Measurements from ENCODE around the gene SUCNR1. TPM values are rescaled to one million over a fixed set of nuclear protein-coding genes. Genes with fewer than 3 reads are reported as not detected.
A peak's percentile ranks its signal among the peaks of the same experiment; 100 is the strongest.
"Not testable (repeated sequence)": the region's sequence is repeated elsewhere in the genome, so short reads cannot be mapped to it uniquely, and the experiment has no call there.

The SUCNR1 gene
- total RNA-seq, 2 donors from 2014 or later, result 1.1 to 1.5 TPM

DNA sequence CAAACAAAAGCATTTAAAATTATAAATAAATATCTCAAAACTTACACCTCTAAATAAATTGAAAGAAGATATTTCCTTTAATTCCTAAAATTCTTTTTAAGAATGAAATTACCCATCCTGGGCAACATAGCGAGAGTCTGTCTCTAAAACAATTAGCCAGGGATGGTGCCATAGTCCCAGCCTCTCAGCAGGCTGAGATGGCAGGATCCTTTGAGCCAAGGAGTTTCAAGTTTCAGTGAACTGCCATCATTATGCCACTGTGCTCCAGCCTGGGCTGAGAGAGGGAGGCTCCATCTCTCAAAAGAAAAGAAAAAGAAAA is 34.2 kb upstream of the SUCNR1 start:
- Histone ChIP-seq H3K9me3 (no peaks in the 10 kb centered on the region), H3K4me3 (no peak overlapping the region), H3K36me3 (no peaks in the 10 kb centered on the region), H3K27ac (no peak overlapping the region), H3K27me3 (no peaks in the 10 kb centered on the region), H3K4me1 (no peaks in the 10 kb centered on the region)
- no peak for DNase-seq (ENCODE audit: low spot score)
- TF ChIP-seq, protein P1, sequence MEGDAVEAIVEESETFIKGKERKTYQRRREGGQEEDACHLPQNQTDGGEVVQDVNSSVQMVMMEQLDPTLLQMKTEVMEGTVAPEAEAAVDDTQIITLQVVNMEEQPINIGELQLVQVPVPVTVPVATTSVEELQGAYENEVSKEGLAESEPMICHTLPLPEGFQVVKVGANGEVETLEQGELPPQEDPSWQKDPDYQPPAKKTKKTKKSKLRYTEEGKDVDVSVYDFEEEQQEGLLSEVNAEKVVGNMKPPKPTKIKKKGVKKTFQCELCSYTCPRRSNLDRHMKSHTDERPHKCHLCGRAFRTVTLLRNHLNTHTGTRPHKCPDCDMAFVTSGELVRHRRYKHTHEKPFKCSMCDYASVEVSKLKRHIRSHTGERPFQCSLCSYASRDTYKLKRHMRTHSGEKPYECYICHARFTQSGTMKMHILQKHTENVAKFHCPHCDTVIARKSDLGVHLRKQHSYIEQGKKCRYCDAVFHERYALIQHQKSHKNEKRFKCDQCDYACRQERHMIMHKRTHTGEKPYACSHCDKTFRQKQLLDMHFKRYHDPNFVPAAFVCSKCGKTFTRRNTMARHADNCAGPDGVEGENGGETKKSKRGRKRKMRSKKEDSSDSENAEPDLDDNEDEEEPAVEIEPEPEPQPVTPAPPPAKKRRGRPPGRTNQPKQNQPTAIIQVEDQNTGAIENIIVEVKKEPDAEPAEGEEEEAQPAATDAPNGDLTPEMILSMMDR (IDR thresholded peaks at IDR 0.05), result peak in 1 of 2 donors; percentile 12

DNA sequence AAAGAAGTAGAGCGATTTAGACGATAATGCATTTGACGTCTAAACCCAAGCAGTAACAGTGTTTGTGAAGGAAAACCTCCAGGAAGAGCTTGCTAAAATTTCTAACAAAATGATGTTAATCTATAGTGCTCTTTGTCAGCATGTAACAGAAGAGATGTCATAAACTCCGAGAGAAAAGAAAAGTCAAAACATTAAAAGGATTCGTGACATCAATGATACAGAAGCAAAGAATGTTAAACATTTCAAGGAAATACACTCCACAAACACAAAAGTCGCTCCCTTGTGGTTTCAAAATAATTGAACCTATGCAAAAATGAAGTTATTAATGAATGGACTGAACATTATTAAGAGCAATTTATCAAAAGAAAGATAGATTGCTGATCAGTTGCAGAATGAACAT is 31.6 kb upstream of the SUCNR1 start:
- no peak for DNase-seq (ENCODE audit: low spot score)
- Histone ChIP-seq H3K36me3 (no peaks in the 10 kb centered on the region), H3K9me3 (no peaks in the 10 kb centered on the region), H3K27me3 (no peaks in the 10 kb centered on the region), H3K4me1 (no peaks in the 10 kb centered on the region), H3K4me3 (no peak overlapping the region), H3K27ac (no peak overlapping the region)
- TF ChIP-seq, protein P1 (IDR thresholded peaks at IDR 0.05), result no peak

DNA sequence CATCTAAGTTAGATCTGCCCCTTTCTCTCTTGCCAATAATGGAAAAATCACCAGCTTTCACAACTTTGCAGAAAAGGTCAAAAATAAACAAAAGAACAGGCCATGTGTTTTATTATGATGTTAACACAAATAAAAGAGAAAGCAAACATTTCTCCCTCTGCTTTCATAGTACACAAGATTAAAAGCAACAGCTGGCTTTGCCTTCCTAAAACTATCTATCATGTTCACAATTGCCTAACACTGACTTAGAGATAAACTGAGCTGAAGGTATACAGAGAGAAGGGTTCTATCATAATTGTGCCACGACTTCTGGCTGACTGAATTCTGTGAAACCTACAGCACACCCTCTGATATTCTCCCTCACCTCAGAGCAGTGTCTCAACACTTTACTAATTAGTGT is 30.2 kb upstream of the SUCNR1 start:
- no peak overlapping the region for H3K4me3 ChIP-seq
- no peaks in the 10 kb centered on the region for H3K4me1 ChIP-seq
- TF ChIP-seq, protein P1 (IDR thresholded peaks at IDR 0.05), result no peak
- no peaks in the 10 kb centered on the region for H3K27me3 ChIP-seq
- no peaks in the 10 kb centered on the region for H3K9me3 ChIP-seq
- H3K27ac ChIP-seq, result no peak overlapping the region
- no peaks in the 10 kb centered on the region for H3K36me3 ChIP-seq
- no peak for DNase-seq (ENCODE audit: low spot score)

DNA sequence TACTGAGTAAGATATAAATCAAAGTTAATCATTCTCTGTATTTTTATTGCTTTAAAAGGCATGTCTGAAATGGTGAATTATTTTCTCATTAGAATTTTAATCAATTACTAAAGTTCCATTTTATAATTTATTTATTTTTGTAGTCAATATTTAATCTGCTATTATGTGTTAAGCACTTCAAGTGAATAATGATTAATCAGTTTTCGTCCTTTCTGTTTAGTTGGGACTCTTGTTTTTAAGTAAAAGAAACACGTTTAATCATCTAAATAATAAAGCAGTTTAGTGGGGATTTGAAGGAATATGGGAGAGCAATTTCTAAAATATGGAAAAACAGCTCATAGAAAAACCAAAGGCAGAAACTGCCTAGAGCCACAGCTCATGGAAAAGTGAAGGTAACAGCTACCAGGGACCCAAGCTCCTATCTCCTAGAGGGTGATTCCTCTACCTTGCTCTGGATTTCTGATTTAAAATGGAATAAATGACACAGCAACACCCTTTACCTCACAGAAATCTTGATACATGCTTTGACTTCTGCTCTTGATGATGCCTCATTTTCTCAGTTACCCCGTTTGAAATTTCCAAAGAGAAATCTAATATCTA is 28.0 kb upstream of the SUCNR1 start:
- peaks cover 0 to 8% of the 10 kb centered on the region in 2 donors for H3K9me3 ChIP-seq
- TF ChIP-seq, protein P1 (IDR thresholded peaks at IDR 0.05), result no peak
- no peaks in the 10 kb centered on the region for H3K36me3 ChIP-seq
- H3K4me3 ChIP-seq, result no peak overlapping the region
- no peak overlapping the region for H3K27ac ChIP-seq
- DNase-seq (ENCODE audit: low spot score), result no peak
- H3K27me3 ChIP-seq, result no peaks in the 10 kb centered on the region
- H3K4me1 ChIP-seq, result no peaks in the 10 kb centered on the region

DNA sequence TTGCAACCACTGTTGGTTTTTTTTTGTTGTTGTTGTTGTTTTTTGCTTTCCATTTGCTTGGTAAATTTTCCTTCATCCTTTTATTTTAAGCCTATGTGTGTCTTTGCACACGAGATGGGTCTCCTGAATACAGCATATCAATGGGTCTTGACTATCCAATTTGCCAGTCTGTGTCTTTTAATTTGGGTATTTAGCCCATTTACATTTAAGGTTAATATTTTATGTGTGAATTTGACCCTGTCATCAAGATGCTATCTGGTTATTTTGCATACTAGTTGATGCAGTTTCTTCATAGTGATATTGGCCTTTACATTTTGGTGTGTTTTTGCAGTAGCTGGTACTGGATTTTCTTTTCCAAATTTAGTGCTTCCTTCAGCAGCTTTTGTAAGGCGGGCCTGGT is 23.4 kb upstream of the SUCNR1 start:
- not testable (repeated sequence) for H3K27me3 ChIP-seq; H3K4me1 ChIP-seq; H3K27ac ChIP-seq; H3K4me3 ChIP-seq; H3K36me3 ChIP-seq; H3K9me3 ChIP-seq; DNase-seq (ENCODE audit: low spot score)

DNA sequence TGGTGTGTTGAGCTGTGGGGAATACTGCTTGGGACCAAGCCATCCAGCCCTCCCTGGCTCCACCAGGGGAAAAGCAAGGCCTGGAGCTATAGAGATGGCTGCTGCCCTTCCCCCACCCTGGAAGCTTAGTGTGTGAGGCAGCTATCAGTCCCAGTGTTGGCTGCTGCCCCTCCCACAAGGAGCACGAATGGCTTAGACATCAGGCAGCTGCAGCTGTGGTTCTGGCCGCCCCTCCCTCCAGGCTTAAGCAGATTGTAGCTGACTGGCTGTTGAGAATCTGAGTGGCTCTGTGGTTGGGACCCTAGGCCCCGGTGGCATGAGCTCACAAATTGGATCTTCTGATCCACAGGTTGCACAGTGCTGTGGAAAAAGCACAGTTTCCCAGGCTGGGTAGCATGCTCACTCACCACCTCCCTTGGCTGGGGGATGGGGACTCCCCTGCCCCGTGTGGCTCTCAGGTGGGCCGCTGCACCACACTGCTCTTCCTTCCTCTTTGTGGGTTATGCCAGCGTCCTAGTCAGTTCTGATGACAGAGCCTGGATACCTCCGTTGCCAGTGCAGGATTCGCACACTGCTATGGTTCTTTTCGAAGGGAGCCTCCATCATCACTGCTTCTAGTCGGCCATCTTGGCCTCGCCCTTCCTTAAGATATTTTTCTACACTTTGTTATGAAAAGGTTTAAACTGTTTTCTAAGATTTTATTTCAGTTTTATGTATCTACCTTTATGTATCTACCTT is 21.2 kb upstream of the SUCNR1 start:
- Histone ChIP-seq H3K27ac (no peak overlapping the region), H3K36me3 (no peaks in the 10 kb centered on the region), H3K4me3 (no peak overlapping the region), H3K9me3 (peaks cover 0 to 8% of the 10 kb centered on the region in 2 donors), H3K4me1 (no peaks in the 10 kb centered on the region), H3K27me3 (no peaks in the 10 kb centered on the region)
- DNase-seq (ENCODE audit: low spot score), result no peak
- TF ChIP-seq, protein P1 (IDR thresholded peaks at IDR 0.05), result no peak

All from right atrium auricular region (tissue), 2 donors.